Activated B cell treated with CpG ODN at 0.5 μM for 24 hours (primary cell): ENCODE data around the gene RBM39. TPM values are rescaled to one million over a fixed set of nuclear protein-coding genes. Genes with fewer than 3 reads are reported as not detected.
A peak's percentile ranks its signal among the peaks of the same experiment; 100 is the strongest.

Experiments used
- ATAC-seq: fragments of 200-7000 bp; cut with Tn5 transposase; one replicate; pipeline ENCODE4 v1.10.0; 2021; ENCODE audit warnings: low read depth, mild to moderate bottlenecking, moderate library complexity
- CTCF ChIA-PET: fragments of 350-600 bp; sonication (Branson Sonifier 250); formaldehyde crosslinking; loops from one replicate; lab custom pipeline; 2021; ENCODE audit warnings: antibody characterized with exemption; lab: Charles Lee
- POLR2A ChIA-PET: fragments of 350-600 bp; sonication (Branson Sonifier 250); formaldehyde crosslinking; loops from one replicate; lab custom pipeline; 2021; ENCODE audit warnings: antibody characterized with exemption; lab: Charles Lee
- DNase-seq: peaks from one replicate; pipeline ENCODE4 v3.0.0; 2022
- H3K27ac Mint-ChIP-seq: one replicate; pipeline ENCODE4 v1.8.0; 2020; ENCODE audit warnings: mixed read lengths
- H3K27me3 Mint-ChIP-seq: one replicate; pipeline ENCODE4 v1.8.0; 2021; ENCODE audit warnings: mixed read lengths
- H3K36me3 Mint-ChIP-seq: one replicate; pipeline ENCODE4 v1.8.0; 2021; ENCODE audit warnings: low read depth, mixed read lengths
- H3K4me1 Mint-ChIP-seq: one replicate; pipeline ENCODE4 v1.8.0; 2021; ENCODE audit warnings: mixed read lengths
- H3K4me3 Mint-ChIP-seq: one replicate; pipeline ENCODE4 v1.8.0; 2020; ENCODE audit warnings: mild to moderate bottlenecking, mixed read lengths
- H3K9me3 Mint-ChIP-seq: one replicate; pipeline ENCODE4 v1.8.0; 2020; ENCODE audit warnings: mixed read lengths
- intact Hi-C: fragments of 100-400 bp; cut with micrococcal nuclease; formaldehyde crosslinking; loops from one replicate; pipeline ENCODE4 v1.15.1; 2024
- total RNA-seq: library from RNA; stranded (reverse); gene quantifications from 2 replicates; pipeline ENCODE4 v1.2.3, GENCODE V29; 2022
- TF ChIP-seq, protein P1 (sequence below): fragments of 200-600 bp; IDR thresholded peaks from one replicate; pipeline ENCODE4 v1.8.0; 2022; ENCODE audit warnings: antibody characterized with exemption, mild to moderate bottlenecking

RBM39 gene
- total RNA-seq, 1 donor from 2014 or later, result 483 TPM

DNA sequence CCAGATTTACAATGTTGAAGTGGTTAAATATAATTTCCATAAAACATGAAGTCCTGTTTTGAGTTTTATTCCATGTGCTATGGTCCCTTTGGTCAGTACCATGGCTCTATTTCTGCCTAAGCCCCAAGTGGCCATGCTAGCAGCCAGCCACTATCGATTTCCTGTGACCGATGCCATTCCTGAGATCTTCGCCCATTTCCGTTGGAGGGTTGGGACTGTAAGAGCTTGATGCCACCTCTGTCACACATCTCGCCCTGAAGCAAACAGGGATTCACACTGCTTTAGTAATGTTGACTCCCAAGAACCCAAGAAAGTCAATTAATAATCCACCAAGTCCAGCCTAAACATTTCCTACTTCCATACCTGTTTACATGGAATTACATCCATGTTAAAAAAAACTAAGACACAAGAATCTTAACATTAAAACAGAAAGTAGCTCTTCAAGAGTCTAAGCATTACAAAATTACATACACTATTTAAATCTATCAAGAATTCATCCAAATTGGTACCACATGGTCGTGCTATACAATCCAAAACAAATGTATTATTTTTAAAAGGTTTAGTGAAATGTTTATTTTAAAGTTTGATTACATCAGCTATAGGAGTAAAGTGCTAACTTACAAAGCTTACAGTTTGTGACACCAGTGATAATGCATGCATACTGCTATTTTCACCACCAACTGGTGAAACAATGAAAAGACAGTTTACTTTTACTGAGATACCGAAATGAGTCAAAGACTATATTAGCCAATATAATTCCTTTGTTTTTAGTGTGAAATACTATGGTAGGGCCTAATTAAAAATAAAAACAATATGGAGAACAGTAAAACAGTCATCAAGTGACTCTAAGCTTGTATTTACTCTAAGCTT is 2.5 kb downstream of the RBM39 start:
- ChIA-PET POLR2A (interaction anchor here (0.9 to 12.0 kb wide), 7 partner anchors 17 to 214 kb away, joined by 3 to 764 read pairs (median 3); partner anchors contain the start of genes NFS1, PHF20, ROMO1 and SCAND1), CTCF (interaction anchor here (0.9 to 2.0 kb wide), 4 partner anchors 32 to 276 kb away, joined by 3 to 12 read pairs (median 4); partner anchors contain the start of gene PHF20)
- H3K9me3 Mint-ChIP-seq, result no peaks in the 10 kb centered on the region
- no peaks in the 10 kb centered on the region for H3K27me3 Mint-ChIP-seq
- ATAC-seq (no peak), DNase-seq (no peak)
- intact Hi-C loops, result loop anchor here (1.0 to 5.0 kb wide), 2 partner anchors 8 to 782 kb away; partner anchors contain the start of genes GSS and MYH7B
- peak overlapping the region; percentile 99 for H3K27ac Mint-ChIP-seq
- TF ChIP-seq, protein P1, sequence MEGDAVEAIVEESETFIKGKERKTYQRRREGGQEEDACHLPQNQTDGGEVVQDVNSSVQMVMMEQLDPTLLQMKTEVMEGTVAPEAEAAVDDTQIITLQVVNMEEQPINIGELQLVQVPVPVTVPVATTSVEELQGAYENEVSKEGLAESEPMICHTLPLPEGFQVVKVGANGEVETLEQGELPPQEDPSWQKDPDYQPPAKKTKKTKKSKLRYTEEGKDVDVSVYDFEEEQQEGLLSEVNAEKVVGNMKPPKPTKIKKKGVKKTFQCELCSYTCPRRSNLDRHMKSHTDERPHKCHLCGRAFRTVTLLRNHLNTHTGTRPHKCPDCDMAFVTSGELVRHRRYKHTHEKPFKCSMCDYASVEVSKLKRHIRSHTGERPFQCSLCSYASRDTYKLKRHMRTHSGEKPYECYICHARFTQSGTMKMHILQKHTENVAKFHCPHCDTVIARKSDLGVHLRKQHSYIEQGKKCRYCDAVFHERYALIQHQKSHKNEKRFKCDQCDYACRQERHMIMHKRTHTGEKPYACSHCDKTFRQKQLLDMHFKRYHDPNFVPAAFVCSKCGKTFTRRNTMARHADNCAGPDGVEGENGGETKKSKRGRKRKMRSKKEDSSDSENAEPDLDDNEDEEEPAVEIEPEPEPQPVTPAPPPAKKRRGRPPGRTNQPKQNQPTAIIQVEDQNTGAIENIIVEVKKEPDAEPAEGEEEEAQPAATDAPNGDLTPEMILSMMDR, result no peak
- H3K4me1 Mint-ChIP-seq, result peaks cover 57% of the 10 kb centered on the region
- H3K4me3 Mint-ChIP-seq, result peak overlapping the region; percentile 99
- H3K36me3 Mint-ChIP-seq, result peaks cover 70% of the 10 kb centered on the region

DNA sequence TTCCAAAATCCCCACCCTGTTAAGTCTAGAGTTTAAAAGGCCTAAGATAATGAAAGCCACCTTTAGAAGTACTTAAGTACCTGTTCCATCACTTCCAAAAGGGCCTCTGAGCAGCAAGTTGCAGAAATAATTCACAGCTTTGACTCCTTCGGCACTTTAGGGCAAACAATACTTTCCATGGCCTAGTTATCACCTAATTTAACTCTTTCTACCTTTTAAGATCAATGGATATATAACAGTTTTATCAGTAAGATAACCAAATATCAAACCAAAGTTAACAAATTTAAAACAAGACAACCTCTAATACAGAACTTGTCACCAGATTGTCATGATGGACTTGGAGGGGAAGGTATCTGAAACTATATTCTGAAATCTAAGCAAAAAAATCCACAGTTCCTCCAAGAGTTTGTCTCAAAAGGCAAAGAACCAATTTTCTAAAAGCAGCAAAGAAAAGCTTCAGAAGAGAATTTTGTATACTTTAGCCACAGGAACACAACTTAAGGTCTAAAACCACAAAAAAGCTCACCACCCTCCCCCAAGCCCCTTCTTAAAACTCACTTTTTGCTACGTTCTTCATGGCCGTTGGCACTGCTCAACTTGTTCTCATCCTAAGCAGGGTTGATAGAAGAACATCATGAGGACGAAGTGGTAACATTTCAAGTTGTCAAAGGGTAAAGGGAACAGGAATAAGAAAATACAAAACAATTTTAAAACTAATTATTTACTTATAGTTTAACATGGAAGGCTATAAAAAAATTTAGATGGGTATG is 3.5 kb downstream of the RBM39 start:
- intact Hi-C loops, result loop anchor here (1.0 kb wide), 1 partner anchor 7 kb away; no protein-coding TSS in a partner anchor
- DNase-seq (no peak), ATAC-seq (no peak)
- Mint-ChIP-seq H3K27ac (peak overlapping the region; percentile 30), H3K4me3 (peak overlapping the region; percentile 4), H3K36me3 (peaks cover 79% of the 10 kb centered on the region), H3K27me3 (no peaks in the 10 kb centered on the region), H3K9me3 (no peaks in the 10 kb centered on the region), H3K4me1 (peaks cover 56% of the 10 kb centered on the region)
- TF ChIP-seq, protein P1, result no peak
- POLR2A ChIA-PET, result interaction anchor here (1.0 to 12.0 kb wide), 3 partner anchors 33 to 215 kb away, joined by 3 to 764 read pairs (median 104); partner anchors contain the start of genes PHF20 and SCAND1
- CTCF ChIA-PET, result interaction anchor here (2.0 kb wide), 1 partner anchor 146 kb away, joined by 12 read pairs; no protein-coding TSS in a partner anchor

DNA sequence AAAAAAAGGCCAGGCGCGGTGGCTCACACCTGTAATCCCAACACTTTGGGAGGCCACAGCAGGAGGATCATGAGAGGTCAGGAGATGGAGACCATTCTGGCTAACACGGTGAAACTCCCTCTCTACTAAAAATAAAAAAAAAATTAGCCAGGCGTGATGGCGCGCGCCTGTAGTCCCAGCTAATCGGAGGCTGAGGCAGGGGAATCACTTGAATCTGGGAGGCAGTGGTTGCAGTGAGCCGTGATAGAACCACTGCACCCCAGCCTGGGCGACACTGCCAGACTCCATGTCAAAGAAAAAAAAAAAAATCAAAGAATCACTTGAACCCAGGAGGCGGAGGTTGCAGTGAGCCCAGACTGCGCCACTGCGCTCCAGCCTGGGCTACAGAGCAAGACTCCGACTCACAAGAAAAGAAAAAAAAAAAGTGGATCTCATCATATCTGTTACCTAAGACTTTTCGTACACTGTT is 4.2 kb downstream of the RBM39 start:
- peaks cover 52% of the 10 kb centered on the region for H3K4me1 Mint-ChIP-seq
- no peak for ATAC-seq

DNA sequence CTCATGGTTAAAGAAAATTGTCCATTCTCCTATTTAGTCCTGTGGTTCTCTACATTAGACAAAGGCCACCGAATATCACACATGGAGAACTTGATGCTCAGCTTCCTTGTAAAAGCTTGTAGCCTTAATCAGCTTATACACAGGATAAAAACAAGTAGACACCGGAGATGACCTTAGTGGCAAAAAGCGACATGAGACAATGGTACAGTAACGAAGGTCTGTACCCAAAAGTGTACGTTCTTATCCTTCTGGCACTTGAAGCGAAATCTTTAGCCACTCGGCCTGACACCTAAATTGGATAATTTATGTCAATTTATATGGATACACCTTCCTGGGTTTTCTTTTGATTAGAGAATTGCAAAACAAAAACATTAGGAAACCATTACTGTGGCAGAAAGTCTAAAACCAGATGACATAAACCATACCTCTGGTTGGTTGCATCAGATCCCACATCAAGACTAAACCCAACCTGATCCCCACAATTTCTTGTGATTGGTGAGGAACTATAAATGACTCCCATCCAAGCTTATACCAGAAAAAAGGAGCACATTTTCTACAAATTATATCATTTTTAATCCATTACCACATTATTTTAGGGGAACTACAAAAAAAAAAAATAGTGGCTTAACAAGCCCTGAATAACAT is 6.1 kb downstream of the RBM39 start:
- ATAC-seq (no peak), DNase-seq (no peak)
- Mint-ChIP-seq H3K4me3 (no peak overlapping the region), H3K9me3 (no peaks in the 10 kb centered on the region), H3K4me1 (peaks cover 55% of the 10 kb centered on the region), H3K27ac (no peak overlapping the region), H3K27me3 (no peaks in the 10 kb centered on the region), H3K36me3 (peaks cover 87% of the 10 kb centered on the region)
- TF ChIP-seq, protein P1, result no peak
- intact Hi-C loops, result loop anchor here (2.0 kb wide), 2 partner anchors 15 to 27 kb away; no protein-coding TSS in a partner anchor
- ChIA-PET CTCF (no interaction called here), POLR2A (interaction anchor here (0.7 to 12.0 kb wide), 6 partner anchors 16 to 218 kb away, joined by 3 to 764 read pairs (median 4); partner anchors contain the start of genes NFS1, PHF20, ROMO1 and SCAND1)

More for the DNA sequence above, 4.2 kb downstream of the RBM39 start:
- Mint-ChIP-seq H3K4me3 (no peak overlapping the region), H3K9me3 (no peaks in the 10 kb centered on the region), H3K36me3 (peaks cover 84% of the 10 kb centered on the region), H3K27me3 (no peaks in the 10 kb centered on the region), H3K27ac (peak overlapping the region; percentile 30)
- intact Hi-C loops, result no loop called here
- TF ChIP-seq, protein P1, result no peak
- ChIA-PET CTCF (no interaction called here), POLR2A (interaction anchor here (0.6 to 12.0 kb wide), 2 partner anchors 8 to 33 kb away, joined by 5 to 764 read pairs; partner anchors contain the start of gene PHF20)
- no peak for DNase-seq
